GM12878 (cell line): ENCODE data around the gene ZNF385C. TPM values are rescaled to one million over a fixed set of nuclear protein-coding genes. Genes with fewer than 3 reads are reported as not detected.

ENCODE experiments used
- ATAC-seq: fragments of 200-7000 bp; cut with Tn5 transposase; 3 replicates; pipeline ENCODE4 v1.9.1; 2020; ENCODE audit warnings: mild to moderate bottlenecking, moderate library complexity
- BruUV-seq: library from RNA; stranded (reverse); fragments of 400-500 nt; replicated peaks from 2 replicates; lab custom pipeline; 2021; lab: Mats Ljungman, UMichigan
- CTCF ChIA-PET: fragments of 300-600 bp; sonication (Branson Sonifier 250); formaldehyde crosslinking; extraction: SDS; loops from one replicate; lab custom pipeline; 2021; ENCODE audit warnings: inconsistent platforms; lab: Yijun Ruan, JAX
- POLR2A ChIA-PET: fragments of 350-600 bp; formaldehyde crosslinking; extraction: SDS; loops from one replicate; lab custom pipeline; 2021; ENCODE audit warnings: inconsistent platforms; lab: Charles Lee
- RAD21 ChIA-PET: fragments of 300-600 bp; sonication (Branson Sonifier 250); formaldehyde crosslinking; loops from one replicate; lab custom pipeline; 2023; ENCODE audit warnings: antibody characterized with exemption; ENCODE audit not compliant: unreplicated experiment; lab: Charles Lee
- SMC1A ChIA-PET: fragments of 300-600 bp; sonication (Branson Sonifier 250); formaldehyde crosslinking; loops from one replicate; lab custom pipeline; 2023; ENCODE audit not compliant: unreplicated experiment, uncharacterized antibody; lab: Charles Lee
- DNase-seq: peaks from one replicate; pipeline ENCODE4 v3.0.0-alpha.2; 2011; ENCODE audit warnings: low read depth, low spot score
- FAIRE-seq: peaks from 3 replicates; lab custom pipeline; 2011; peaks lifted over from hg19 to GRCh38; lab: Jason Lieb, UNC
- H2AFZ ChIP-seq: 2 replicates; pipeline ENCODE4 v1.6.0; 2011; ENCODE audit warnings: low read depth, low read length, control low read depth; ENCODE audit not compliant: control insufficient read depth
- H3K27ac ChIP-seq: 2 replicates; pipeline ENCODE4 v1.5.1; 2011; ENCODE audit warnings: control low read depth; ENCODE audit not compliant: control insufficient read depth, insufficient read depth
- H3K27me3 ChIP-seq, 2 experiments: replicated peaks in 1 of 2; 2 replicates each; pipeline versions ENCODE4 v1.6.0 to v1.6.1; 2011; ENCODE audit warnings: low read length in 1 of 2; ENCODE audit not compliant: control insufficient read depth in 2 of 2, insufficient read depth in 2 of 2
- H3K36me3 ChIP-seq, 2 experiments: 2 replicates each; pipeline ENCODE4 v1.5.1; 2011; ENCODE audit warnings: low read length in 1 of 2; ENCODE audit not compliant: control insufficient read depth in 2 of 2, insufficient read depth in 2 of 2
- H3K4me1 ChIP-seq: 2 replicates; pipeline ENCODE4 v1.6.1; 2011; ENCODE audit warnings: mild to moderate bottlenecking, low read length, moderate library complexity, mixed read lengths; ENCODE audit not compliant: control insufficient read depth, insufficient read depth
- H3K4me2 ChIP-seq: 2 replicates; pipeline ENCODE4 v1.6.0; 2011; ENCODE audit warnings: control low read depth; ENCODE audit not compliant: control insufficient read depth, insufficient read depth
- H3K4me3 ChIP-seq: fragments of 200-600 bp; sonication (generic); 2 replicates; pipeline ENCODE4 v1.5.1; 2016
- H3K79me2 ChIP-seq: 2 replicates; pipeline ENCODE4 v1.6.0; 2011; ENCODE audit warnings: low read length; ENCODE audit not compliant: control insufficient read depth, insufficient read depth
- H3K9ac ChIP-seq: 2 replicates; pipeline ENCODE4 v1.8.0; 2011; ENCODE audit warnings: low read length, control low read depth, mixed read lengths; ENCODE audit not compliant: control insufficient read depth, insufficient read depth
- H3K9me3 ChIP-seq: replicated peaks from 3 replicates; pipeline ENCODE4 v1.5.1; 2011; ENCODE audit warnings: mild to moderate bottlenecking, low read length; ENCODE audit not compliant: control insufficient read depth, insufficient read depth
- H4K20me1 ChIP-seq: 2 replicates; pipeline ENCODE4 v1.6.0; 2011; ENCODE audit not compliant: control insufficient read depth, insufficient read depth
- ATF7 ChIP-seq: fragments of 450-650 bp; IDR thresholded peaks from 2 replicates; pipeline ENCODE4 v1.6.1; 2016; ENCODE audit warnings: low read depth, mild to moderate bottlenecking
- BCL11A ChIP-seq: IDR thresholded peaks from 2 replicates; pipeline ENCODE4 v1.6.1; 2011; ENCODE audit warnings: low read depth, low read length
- CHD1 ChIP-seq: IDR thresholded peaks from 2 replicates; pipeline ENCODE4 v1.6.1; 2012; ENCODE audit warnings: low read depth, low read length, improper control_type of control experiment
- CREB1 ChIP-seq: IDR thresholded peaks from 2 replicates; pipeline ENCODE4 v1.6.1; 2012; ENCODE audit warnings: low read depth, mild to moderate bottlenecking, inconsistent platforms
- DPF2 ChIP-seq: fragments of 450-650 bp; IDR thresholded peaks from 2 replicates; pipeline ENCODE4 v1.6.1; 2017; ENCODE audit warnings: mild to moderate bottlenecking
- GATAD2B ChIP-seq: fragments of 450-650 bp; conservative IDR thresholded peaks from 2 replicates; pipeline ENCODE4 v1.6.1; 2017; ENCODE audit warnings: low read depth, mild to moderate bottlenecking, moderate library complexity
- NR2C1 ChIP-seq: fragments of 450-650 bp; IDR thresholded peaks from 2 replicates; pipeline ENCODE4 v1.6.1; 2017; ENCODE audit warnings: antibody characterized with exemption, mild to moderate bottlenecking, moderate library complexity
- RCOR1 ChIP-seq: conservative IDR thresholded peaks from 2 replicates; pipeline ENCODE4 v1.6.1; 2012; ENCODE audit warnings: low read depth, low read length, improper control_type of control experiment
- USF2 ChIP-seq: IDR thresholded peaks from 2 replicates; pipeline ENCODE4 v1.6.1; 2011; ENCODE audit warnings: low read depth, low read length, improper control_type of control experiment, borderline replicate concordance
- WGBS: methylation state at CpG from one replicate; pipeline ENCODE4 v1.1.6; 2016; ENCODE audit warnings: low lambda C conversion rate; ENCODE audit not compliant: insufficient replicate concordance, insufficient coverage; ENCODE audit errors: missing lambda C conversion rate; 5-methylcytosine and 5-hydroxymethylcytosine counted together
- in situ Hi-C: fragments of 300-500 bp; cut with MboI; formaldehyde crosslinking; loops from 9 replicates; pipeline ENCODE4 v1.14.3; 2018; ENCODE audit warnings: mixed read lengths
- intact Hi-C: fragments of 100-400 bp; cut with micrococcal nuclease; formaldehyde crosslinking; loops from one replicate; pipeline ENCODE4 v1.14.2; 2022; ENCODE audit not compliant: unreplicated experiment
- polyA plus RNA-seq, 11 experiments: library from polyadenylated mRNA; depleted of rRNA in 4 of 11; unstranded in 6 of 11; stranded (reverse) in 5 of 11; fragments of >200 nt; fragmentation: Nextera tagmentation in 4 of 11; fragmentation: Illumina TruSeq in 1 of 11; extraction: Ambion mirVana in 4 of 11; extraction: Trizol in 1 of 11; gene quantifications; 1 replicate in 1 of 11; 2 replicates in 10 of 11; pipeline versions ENCODE4 v1.2.1 to v1.2.3, GENCODE V29; 2011 to 2016; ENCODE audit warnings: inconsistent platforms in 2 of 11, missing spikeins in 2 of 11, low read depth in 1 of 11
- total RNA-seq, 4 experiments: library from RNA; depleted of rRNA in 3 of 4; stranded (reverse); fragments of >200 nt in 3 of 4; fragmentation: Illumina TruSeq in 1 of 4; extraction: Trizol in 1 of 4; gene quantifications; 2 replicates each; pipeline versions ENCODE4 v1.2.1 to v1.2.3, GENCODE V29; 2013 to 2021

ZNF385C gene
- total and polyA plus RNA-seq, 10 of the 15 experiments (the other 5 are each of a cell fraction or from before 2014, with no cell fraction given): 0.06 to 0.20 (median 0.07) TPM; not detected in 5

- H2AFZ ChIP-seq: no peak overlapping the region
- BruUV-seq: no TSS peak
- H3K27me3 ChIP-seq: peaks cover 1 to 6% of the 10 kb centered on the region in 2 experiments; a peak in 2 of 4 replicates
- no peak overlapping the region for H3K4me2 ChIP-seq
- POLR2A ChIA-PET: interaction anchor here (0.7 kb wide), 1 partner anchor 121 kb away, joined by 3 read pairs; no protein-coding TSS in a partner anchor
- DNase-seq: no peak
- no peak overlapping the region for H3K4me3 ChIP-seq
- H3K36me3 ChIP-seq: no peaks in the 10 kb centered on the region
- CTCF ChIA-PET: interaction anchor here (1.0 kb wide), 1 partner anchor 27 kb away, joined by 3 read pairs; no protein-coding TSS in a partner anchor
- WGBS: 37% methylated on average over 11 of the region's 12 CpGs
- H3K4me1 ChIP-seq: peaks cover 5% of the 10 kb centered on the region
- H3K9me3 ChIP-seq: no peaks in the 10 kb centered on the region
- no peak overlapping the region for H3K27ac ChIP-seq
- in situ Hi-C loops (no loop called here), intact Hi-C loops (no loop called here)
- no peak for FAIRE-seq
- no peak overlapping the region for H3K9ac ChIP-seq
- SMC1A ChIA-PET: no interaction called here
- H3K79me2 ChIP-seq: no peaks in the 10 kb centered on the region
- RAD21 ChIA-PET: interaction anchor here (0.7 kb wide), 1 partner anchor 58 kb away, joined by 3 read pairs; no protein-coding TSS in a partner anchor
- ATAC-seq: no peak
- TF ChIP-seq RCOR1 (no peak), ATF7 (no peak), CHD1 (no peak), BCL11A (no peak), DPF2 (no peak), GATAD2B (no peak), USF2 (no peak), NR2C1 (no peak), CREB1 (no peak)
- TF ChIP-seq, all 136 proteins: peak for 0
- 0 out of 2 replicates have a peak, but pooled peaks cover 3% of the 10 kb centered on the region for H4K20me1 ChIP-seq
Measured at GRCh38 chr17:42094375-42095069, 3.8 kb downstream of the ZNF385C start.
